HepG2 (cell line): ENCODE results near the gene VASN. TPM values are rescaled to one million over a fixed set of nuclear protein-coding genes. Genes with fewer than 3 reads are reported as not detected.

Experiments
- AHR ChIP-seq: IDR thresholded peaks from 2 replicates; pipeline ENCODE4 v1.6.1; 2018; ENCODE audit warnings: missing genetic modification reagents, missing compliant biosample characterization
- ARID5B ChIP-seq: IDR thresholded peaks from 2 replicates; pipeline ENCODE4 v1.4.0; 2020; ENCODE audit warnings: mild to moderate bottlenecking, missing genetic modification reagents
- DMAP1 ChIP-seq: IDR thresholded peaks from 2 replicates; pipeline ENCODE4 v1.6.1; 2016
- EZH2 ChIP-seq: conservative IDR thresholded peaks from 2 replicates; pipeline ENCODE4 v1.6.1; 2012; ENCODE audit warnings: mild to moderate bottlenecking, low read depth, low read length, moderate library complexity
- KMT2B ChIP-seq: IDR thresholded peaks from 2 replicates; pipeline ENCODE4 v1.6.1; 2016; ENCODE audit warnings: missing genetic modification reagents, missing compliant biosample characterization
- PLRG1 ChIP-seq: fragments of 450-650 bp; conservative IDR thresholded peaks from 2 replicates; pipeline ENCODE4 v1.6.1; 2016
- SNAI1 ChIP-seq: sonication (generic); formaldehyde crosslinking; IDR thresholded peaks from 2 replicates; pipeline ENCODE4 v1.5.0; 2020; ENCODE audit warnings: mild to moderate bottlenecking, missing genetic modification reagents, borderline replicate concordance
- SP4 ChIP-seq: sonication (generic); formaldehyde crosslinking; IDR thresholded peaks from 2 replicates; pipeline ENCODE4 v1.8.1; 2023; ENCODE audit warnings: mild to moderate bottlenecking, missing genetic modification reagents
- SRY ChIP-seq: sonication (generic); formaldehyde crosslinking; IDR thresholded peaks from 2 replicates; pipeline ENCODE4 v1.8.0; 2022; ENCODE audit warnings: mild to moderate bottlenecking, missing genetic modification reagents
- ZFP36 ChIP-seq: fragments of 150-350 bp; IDR thresholded peaks from 2 replicates; pipeline ENCODE4 v1.6.1; 2018; ENCODE audit warnings: borderline replicate concordance, low read length, low read depth; ENCODE audit not compliant: partially characterized antibody
- ZNF547 ChIP-seq: sonication (generic); formaldehyde crosslinking; IDR thresholded peaks from 2 replicates; pipeline ENCODE4 v1.5.1; 2020; ENCODE audit warnings: mild to moderate bottlenecking, missing genetic modification reagents
- ZNF564 ChIP-seq: sonication (generic); formaldehyde crosslinking; IDR thresholded peaks from 2 replicates; pipeline ENCODE4 v1.8.1; 2023; ENCODE audit warnings: mild to moderate bottlenecking, missing genetic modification reagents
- ZNF660 ChIP-seq: sonication (generic); formaldehyde crosslinking; IDR thresholded peaks from 2 replicates; pipeline ENCODE4 v1.5.1; 2020; ENCODE audit warnings: mild to moderate bottlenecking, low read depth, missing genetic modification reagents, borderline replicate concordance
- polyA plus RNA-seq, 8 experiments: library from polyadenylated mRNA; depleted of rRNA in 3 of 8; stranded (reverse) in 7 of 8; unstranded in 1 of 8; fragments of >200 nt; fragmentation: Illumina TruSeq in 4 of 8; extraction: Trizol in 4 of 8; gene quantifications; 2 replicates each; pipeline versions ENCODE4 v1.2.1 to v1.2.3, GENCODE V29; 2011 to 2016; ENCODE audit warnings: low read depth in 4 of 8, missing spikeins in 1 of 8, mixed read lengths in 1 of 8; ENCODE audit not compliant: insufficient read depth in 1 of 8
- total RNA-seq, 5 experiments: library from RNA; depleted of rRNA; stranded (reverse); fragments of >200 nt; fragmentation: Illumina TruSeq; extraction: Trizol; gene quantifications; 2 replicates each; pipeline ENCODE4 v1.2.3, GENCODE V29; 2016; ENCODE audit warnings: low read depth in 1 of 5
- TF ChIP-seq, protein P1 (sequence below): IDR thresholded peaks from 2 replicates; pipeline ENCODE4 v1.6.1; 2016; ENCODE audit warnings: low read depth, missing genetic modification reagents, missing compliant biosample characterization
- TF ChIP-seq, protein P2 (sequence below): sonication (generic); formaldehyde crosslinking; IDR thresholded peaks from 2 replicates; pipeline ENCODE4 v1.9.0; 2021; ENCODE audit warnings: missing genetic modification reagents, borderline replicate concordance

The VASN gene
- total and polyA plus RNA-seq, 2 of the 13 experiments (the other 11 are each of a cell fraction or from before 2014, with no cell fraction given), result 8.4 to 18.2 TPM

DNA sequence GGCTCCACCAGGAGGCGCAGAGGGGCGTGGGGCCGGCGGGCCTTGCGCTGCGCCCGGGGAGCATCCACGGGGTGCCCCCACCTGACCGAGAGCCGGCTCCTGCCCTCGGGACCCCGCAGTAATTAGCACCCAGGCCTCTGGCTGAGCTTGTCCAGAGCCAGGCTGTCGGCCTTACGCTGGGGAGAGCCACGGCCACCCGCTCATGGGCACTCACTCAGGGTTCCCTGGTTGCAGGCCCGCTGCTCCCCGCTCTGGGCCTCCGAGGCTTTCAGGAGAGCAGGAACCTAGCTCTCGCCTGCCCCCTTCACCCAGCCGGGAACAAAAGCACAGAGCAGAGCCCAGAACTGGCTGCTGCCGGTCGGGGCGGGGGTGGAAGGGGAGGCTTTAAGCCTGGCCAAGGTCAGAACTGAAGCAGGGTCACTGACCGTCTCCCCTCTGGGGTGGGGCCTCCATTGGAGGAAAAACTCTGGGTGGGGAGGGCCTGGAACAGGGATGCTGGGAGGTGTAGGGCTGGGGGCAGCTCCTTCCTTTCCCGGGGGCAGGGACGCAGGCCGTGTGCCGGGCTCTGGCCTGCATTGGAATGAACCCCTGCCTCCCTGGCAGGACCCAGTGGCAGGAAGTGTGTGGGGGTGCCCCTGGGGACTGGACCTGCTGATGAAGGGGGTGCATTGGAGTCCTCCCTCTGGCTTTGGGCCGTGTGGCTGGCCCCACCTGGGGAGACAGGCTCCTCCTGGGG, 43.4 kb upstream of the VASN start (continued):
- TF ChIP-seq ARID5B (CRISPR knock-in tag) (peak; percentile 64; the same call in 1 of the 2 replicates), KMT2B (no peak), ZNF660 (CRISPR knock-in tag) (0 out of 2 replicates have a peak, but pooled peaks have one; percentile 50), AHR (CRISPR knock-in tag) (peak; percentile 77; the same call in 1 of the 2 replicates), ZNF547 (CRISPR knock-in tag) (peak; percentile 71), DMAP1 (CRISPR knock-in tag) (no peak), EZH2 (no peak), ZFP36 (no peak), SP4 (CRISPR knock-in tag) (0 out of 2 replicates have a peak, but pooled peaks have one; percentile 46), PLRG1 (no peak), SRY (CRISPR knock-in tag) (peak; percentile 52; the same call in 1 of the 2 replicates), SNAI1 (CRISPR knock-in tag) (no peak), ZNF564 (CRISPR knock-in tag) (peak; percentile 71; the same call in 1 of the 2 replicates)
- TF ChIP-seq, protein P1, sequence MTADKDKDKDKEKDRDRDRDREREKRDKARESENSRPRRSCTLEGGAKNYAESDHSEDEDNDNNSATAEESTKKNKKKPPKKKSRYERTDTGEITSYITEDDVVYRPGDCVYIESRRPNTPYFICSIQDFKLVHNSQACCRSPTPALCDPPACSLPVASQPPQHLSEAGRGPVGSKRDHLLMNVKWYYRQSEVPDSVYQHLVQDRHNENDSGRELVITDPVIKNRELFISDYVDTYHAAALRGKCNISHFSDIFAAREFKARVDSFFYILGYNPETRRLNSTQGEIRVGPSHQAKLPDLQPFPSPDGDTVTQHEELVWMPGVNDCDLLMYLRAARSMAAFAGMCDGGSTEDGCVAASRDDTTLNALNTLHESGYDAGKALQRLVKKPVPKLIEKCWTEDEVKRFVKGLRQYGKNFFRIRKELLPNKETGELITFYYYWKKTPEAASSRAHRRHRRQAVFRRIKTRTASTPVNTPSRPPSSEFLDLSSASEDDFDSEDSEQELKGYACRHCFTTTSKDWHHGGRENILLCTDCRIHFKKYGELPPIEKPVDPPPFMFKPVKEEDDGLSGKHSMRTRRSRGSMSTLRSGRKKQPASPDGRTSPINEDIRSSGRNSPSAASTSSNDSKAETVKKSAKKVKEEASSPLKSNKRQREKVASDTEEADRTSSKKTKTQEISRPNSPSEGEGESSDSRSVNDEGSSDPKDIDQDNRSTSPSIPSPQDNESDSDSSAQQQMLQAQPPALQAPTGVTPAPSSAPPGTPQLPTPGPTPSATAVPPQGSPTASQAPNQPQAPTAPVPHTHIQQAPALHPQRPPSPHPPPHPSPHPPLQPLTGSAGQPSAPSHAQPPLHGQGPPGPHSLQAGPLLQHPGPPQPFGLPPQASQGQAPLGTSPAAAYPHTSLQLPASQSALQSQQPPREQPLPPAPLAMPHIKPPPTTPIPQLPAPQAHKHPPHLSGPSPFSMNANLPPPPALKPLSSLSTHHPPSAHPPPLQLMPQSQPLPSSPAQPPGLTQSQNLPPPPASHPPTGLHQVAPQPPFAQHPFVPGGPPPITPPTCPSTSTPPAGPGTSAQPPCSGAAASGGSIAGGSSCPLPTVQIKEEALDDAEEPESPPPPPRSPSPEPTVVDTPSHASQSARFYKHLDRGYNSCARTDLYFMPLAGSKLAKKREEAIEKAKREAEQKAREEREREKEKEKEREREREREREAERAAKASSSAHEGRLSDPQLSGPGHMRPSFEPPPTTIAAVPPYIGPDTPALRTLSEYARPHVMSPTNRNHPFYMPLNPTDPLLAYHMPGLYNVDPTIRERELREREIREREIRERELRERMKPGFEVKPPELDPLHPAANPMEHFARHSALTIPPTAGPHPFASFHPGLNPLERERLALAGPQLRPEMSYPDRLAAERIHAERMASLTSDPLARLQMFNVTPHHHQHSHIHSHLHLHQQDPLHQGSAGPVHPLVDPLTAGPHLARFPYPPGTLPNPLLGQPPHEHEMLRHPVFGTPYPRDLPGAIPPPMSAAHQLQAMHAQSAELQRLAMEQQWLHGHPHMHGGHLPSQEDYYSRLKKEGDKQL (CRISPR knock-in tag), result no peak; the same call in 1 of the 2 replicates
- TF ChIP-seq, protein P2, sequence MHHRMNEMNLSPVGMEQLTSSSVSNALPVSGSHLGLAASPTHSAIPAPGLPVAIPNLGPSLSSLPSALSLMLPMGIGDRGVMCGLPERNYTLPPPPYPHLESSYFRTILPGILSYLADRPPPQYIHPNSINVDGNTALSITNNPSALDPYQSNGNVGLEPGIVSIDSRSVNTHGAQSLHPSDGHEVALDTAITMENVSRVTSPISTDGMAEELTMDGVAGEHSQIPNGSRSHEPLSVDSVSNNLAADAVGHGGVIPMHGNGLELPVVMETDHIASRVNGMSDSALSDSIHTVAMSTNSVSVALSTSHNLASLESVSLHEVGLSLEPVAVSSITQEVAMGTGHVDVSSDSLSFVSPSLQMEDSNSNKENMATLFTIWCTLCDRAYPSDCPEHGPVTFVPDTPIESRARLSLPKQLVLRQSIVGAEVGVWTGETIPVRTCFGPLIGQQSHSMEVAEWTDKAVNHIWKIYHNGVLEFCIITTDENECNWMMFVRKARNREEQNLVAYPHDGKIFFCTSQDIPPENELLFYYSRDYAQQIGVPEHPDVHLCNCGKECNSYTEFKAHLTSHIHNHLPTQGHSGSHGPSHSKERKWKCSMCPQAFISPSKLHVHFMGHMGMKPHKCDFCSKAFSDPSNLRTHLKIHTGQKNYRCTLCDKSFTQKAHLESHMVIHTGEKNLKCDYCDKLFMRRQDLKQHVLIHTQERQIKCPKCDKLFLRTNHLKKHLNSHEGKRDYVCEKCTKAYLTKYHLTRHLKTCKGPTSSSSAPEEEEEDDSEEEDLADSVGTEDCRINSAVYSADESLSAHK (CRISPR knock-in tag), result no peak
